CD4-positive, alpha-beta T cell treated with Interleukin-12 subunit alpha and Interleukin-12 subunit beta, for 1 hour (primary cell): ENCODE measurements around the gene PROKR1.

Source experiments
- DNase-seq: peaks from one replicate; pipeline ENCODE4 v3.0.0-alpha.2; 2020

The PROKR1 gene

GRCh38 chr2:68706637-68707036 lies 63.3 kb downstream of the PROKR1 start:
- no peak for DNase-seq
